Fibroblast of pulmonary artery (primary cell): ENCODE results near the gene KIF14.
A peak's percentile ranks its signal among the peaks of the same experiment; 100 is the strongest.
"Not testable (repeated sequence)": the region's sequence is repeated elsewhere in the genome, so short reads cannot be mapped to it uniquely, and the experiment has no call there.

Experiments
- DNase-seq: peaks from one replicate; pipeline ENCODE4 v3.0.0-alpha.2; 2010; ENCODE audit warnings: low read depth
- H3K4me3 ChIP-seq: replicated peaks from 2 replicates; pipeline ENCODE4 v1.5.1; 2011; ENCODE audit warnings: low read depth, mild to moderate bottlenecking, control low read depth, low read length, moderate library complexity
- TF ChIP-seq, protein P1 (sequence below): IDR thresholded peaks from 2 replicates; pipeline ENCODE4 v1.5.1; 2011; ENCODE audit warnings: mild to moderate bottlenecking, control low read depth, low read length, inconsistent platforms; ENCODE audit errors: missing control alignments

Gene KIF14

DNA sequence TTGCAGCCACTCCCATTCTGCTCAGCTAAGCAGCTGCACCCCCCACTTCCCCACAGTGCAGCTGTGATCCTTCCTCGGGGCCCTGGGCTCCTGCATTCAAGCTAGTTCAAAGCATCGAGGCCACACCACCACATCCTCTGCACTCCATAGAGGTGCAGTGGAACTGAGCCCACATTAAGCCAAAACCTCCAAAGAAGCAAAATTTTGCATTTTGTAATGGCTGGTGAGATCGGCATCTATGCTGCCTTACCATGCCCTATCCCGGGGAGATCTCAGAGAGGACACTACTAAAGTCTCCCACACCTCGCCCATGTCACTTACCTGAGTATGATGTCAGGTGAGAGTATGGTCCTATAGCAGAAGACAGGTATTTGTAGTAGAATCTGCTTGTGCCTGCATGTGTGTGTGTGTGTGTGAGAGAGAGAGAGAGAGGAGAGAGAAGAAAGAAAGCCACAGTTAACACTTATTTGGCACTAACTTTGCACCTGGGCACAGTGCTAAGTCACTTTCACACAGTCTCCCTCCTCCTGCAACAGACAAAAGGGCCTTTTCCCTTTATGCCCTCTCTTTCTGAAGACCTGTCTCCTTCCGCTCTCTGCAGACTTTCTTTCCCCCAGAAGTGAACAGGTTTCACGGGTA, 89.8 kb downstream of the KIF14 start:
- no peak overlapping the region for H3K4me3 ChIP-seq
- TF ChIP-seq, protein P1, sequence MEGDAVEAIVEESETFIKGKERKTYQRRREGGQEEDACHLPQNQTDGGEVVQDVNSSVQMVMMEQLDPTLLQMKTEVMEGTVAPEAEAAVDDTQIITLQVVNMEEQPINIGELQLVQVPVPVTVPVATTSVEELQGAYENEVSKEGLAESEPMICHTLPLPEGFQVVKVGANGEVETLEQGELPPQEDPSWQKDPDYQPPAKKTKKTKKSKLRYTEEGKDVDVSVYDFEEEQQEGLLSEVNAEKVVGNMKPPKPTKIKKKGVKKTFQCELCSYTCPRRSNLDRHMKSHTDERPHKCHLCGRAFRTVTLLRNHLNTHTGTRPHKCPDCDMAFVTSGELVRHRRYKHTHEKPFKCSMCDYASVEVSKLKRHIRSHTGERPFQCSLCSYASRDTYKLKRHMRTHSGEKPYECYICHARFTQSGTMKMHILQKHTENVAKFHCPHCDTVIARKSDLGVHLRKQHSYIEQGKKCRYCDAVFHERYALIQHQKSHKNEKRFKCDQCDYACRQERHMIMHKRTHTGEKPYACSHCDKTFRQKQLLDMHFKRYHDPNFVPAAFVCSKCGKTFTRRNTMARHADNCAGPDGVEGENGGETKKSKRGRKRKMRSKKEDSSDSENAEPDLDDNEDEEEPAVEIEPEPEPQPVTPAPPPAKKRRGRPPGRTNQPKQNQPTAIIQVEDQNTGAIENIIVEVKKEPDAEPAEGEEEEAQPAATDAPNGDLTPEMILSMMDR: no peak
- no peak for DNase-seq

DNA sequence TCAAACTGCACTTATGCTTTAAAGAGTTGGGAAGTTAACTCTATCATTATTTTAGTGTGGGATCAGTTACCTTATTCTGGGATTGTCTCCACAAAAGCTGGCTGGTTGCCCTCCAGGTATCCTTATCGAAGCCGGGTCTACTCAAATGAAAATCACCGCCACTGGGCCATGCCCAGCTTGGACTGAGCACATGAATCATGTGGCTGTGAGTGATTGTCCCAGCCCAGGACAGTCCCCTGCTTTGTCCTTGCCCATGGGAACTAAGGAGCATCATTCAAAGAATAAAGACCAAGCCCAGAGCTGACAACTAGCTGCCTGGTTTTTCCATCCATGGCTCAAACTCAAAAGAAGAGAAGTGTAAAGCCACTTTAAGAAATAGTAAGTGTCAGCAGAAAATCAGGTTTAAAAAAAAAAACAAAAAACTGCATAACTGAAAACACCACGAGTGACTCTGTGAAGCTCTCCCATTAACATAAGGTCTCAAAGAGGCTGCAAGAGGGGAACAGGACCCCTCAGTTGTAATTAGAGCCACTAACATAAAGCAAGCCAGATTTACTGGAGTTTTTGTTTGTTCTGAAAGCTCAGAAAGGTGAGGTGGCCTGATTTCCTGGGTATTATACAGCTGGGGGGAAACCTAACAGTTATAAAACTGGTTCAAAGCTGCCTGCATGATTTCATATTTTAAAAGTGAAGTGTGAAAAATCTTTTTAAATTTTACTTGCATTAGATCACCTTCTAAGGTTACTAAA, 91.5 kb downstream of the KIF14 start:
- TF ChIP-seq, protein P1: no peak
- no peak overlapping the region for H3K4me3 ChIP-seq
- DNase-seq: no peak

DNA sequence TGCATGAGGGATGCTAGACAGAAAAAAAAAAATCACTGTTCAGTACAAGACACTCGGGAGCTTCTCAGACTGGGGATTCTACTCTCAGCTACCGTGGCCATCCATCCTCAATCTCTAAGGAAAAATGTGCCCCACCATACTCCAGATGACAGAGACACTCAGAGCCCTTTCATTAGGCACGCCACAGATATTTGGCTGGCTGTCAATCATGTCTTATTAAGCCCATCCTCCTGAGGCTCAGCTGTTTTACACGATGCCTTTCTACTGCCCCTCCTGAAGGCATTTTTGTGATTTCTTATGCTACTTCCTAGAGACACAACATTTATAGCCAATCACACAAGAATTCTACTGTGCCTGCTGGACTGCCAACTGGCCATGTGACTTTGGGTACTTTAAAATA, 92.9 kb downstream of the KIF14 start:
- TF ChIP-seq, protein P1: no peak
- DNase-seq: no peak
- no peak overlapping the region for H3K4me3 ChIP-seq

DNA sequence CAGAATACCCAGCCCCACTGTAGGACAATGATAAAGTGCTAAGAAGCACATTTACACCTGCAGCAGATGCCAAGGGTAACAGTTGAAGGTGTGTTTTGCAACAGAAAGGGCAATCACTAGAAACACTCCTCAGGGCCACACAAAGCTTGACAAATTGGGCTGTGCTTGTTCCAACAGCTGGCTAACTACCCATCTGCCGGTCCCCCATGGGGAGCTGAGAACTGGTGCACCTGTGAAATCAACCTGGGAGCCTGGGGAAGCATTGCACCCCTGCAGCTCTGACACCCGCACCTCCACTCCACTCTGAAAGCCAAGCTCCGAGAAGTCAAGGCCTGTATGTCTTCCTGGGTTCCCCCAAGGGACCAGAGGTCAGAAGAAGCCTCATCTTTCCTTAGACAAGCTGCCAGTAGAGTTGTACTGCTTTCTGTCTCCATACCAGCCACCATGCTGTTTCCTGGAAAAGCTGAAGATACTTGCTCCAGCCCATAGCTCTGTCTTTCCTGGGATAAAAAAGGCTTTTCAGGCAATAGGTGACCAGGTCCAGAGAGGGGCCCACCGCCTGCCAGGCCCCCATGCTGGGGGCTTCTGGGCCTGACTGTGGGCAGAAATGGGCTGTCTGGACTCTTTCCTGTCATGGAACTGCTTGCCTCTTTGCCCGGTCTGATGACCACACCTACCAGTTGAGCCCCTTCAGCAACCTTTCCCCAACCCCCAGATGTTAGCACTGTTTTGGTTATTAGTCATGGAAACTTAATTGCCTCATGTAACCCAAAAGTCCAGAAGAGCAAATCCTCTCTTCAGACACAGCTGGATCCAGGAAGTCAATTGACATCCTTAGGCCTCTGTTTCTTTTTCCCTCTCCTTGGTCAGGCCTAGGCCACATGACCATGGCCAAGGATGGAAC, 93.6 kb downstream of the KIF14 start:
- TF ChIP-seq, protein P1: no peak
- H3K4me3 ChIP-seq: no peak overlapping the region
- DNase-seq: no peak

GRCh38 chr1:200525090-200525987, 95.2 kb downstream of the KIF14 start:
- no peak overlapping the region for H3K4me3 ChIP-seq
- TF ChIP-seq, protein P1: no peak
- peak; percentile 52 for DNase-seq

DNA sequence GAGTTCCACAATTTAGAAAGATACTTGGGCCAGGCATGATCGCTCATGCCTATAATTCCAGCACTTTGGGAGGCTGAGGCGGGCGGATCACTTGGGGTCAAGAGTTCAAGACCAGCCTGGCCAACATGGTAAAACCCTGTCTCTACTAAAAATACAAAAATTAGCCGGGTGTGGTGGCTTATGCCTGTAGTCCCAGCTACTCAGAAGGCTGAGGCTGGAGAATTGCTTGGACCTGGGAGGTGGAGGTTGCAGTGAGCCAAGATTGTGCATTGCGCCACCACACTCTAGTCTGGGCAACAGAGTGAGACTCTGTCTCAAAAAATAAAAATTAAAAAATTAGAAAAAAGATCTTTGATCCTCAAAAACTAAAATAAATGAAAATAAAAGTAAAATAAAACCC, 96.0 kb downstream of the KIF14 start:
- not testable (repeated sequence) for H3K4me3 ChIP-seq, DNase-seq

DNA sequence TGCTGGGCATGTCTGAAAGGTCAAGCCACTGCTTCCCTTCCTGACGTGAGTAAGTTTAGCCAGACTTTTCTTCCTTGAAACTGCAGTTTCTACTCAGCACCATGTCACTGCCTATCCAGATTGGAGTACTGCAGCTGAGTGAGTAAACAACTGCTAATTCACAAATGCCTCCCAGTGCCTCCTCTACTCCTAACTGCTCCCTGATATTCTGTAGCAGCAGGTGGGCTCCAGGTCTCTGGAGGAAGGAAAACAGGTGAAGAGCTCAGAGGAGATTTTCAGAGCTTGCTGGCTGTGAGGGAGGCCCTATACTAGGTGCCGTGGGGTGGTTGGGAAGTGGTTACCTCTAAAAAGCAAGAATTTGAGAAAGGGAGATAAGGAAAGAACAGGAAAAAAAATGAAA, 96.5 kb downstream of the KIF14 start:
- H3K4me3 ChIP-seq: no peak overlapping the region
- DNase-seq: no peak
- TF ChIP-seq, protein P1: no peak
